ENCODE data around the gene OR2K2.
"Not testable (repeated sequence)": the region's sequence is repeated elsewhere in the genome, so short reads cannot be mapped to it uniquely, and the experiment has no call there.

DNA sequence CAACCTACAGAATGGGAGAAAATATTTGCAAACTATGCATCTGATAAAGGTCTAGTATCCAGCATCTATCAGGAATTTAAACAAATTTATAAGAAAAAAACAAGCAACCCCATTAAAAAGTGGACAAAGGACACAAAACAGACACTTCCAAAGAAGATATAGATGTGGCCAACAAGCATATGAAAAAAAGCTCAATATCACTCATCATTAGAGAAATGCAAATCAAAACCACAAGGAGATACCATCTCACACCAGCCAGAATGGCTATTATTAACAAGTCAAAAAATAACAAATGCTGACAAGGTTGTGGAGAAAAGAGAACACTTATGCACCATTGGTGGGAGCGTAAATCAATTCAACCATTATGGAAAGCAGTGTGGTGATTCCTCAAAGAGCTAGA lies 49.2 kb downstream of the OR2K2 start:
- not testable (repeated sequence) for TF ChIP-seq EZH2 (IDR thresholded peaks at IDR 0.05; ENCODE audit: low read length); CTCF (optimal IDR thresholded peaks at IDR 0.05 in 1 of 3, IDR thresholded peaks at IDR 0.05 in 1 of 3, conservative IDR thresholded peaks at IDR 0.05 in 1 of 3; ENCODE audit: extremely low read depth in 1 of 3, insufficient read depth in 2 of 3, low read length in 3 of 3)

All from keratinocyte (primary cell).